ENCODE results near the gene PDGFD. TPM values are rescaled to one million over a fixed set of nuclear protein-coding genes. Genes with fewer than 3 reads are reported as not detected.

PDGFD gene
- total and polyA plus RNA-seq, 2 donors (not counting 3 experiments of a cell fraction or from before 2014, with no cell fraction given) = 6.3 to 13.1 TPM

DNA sequence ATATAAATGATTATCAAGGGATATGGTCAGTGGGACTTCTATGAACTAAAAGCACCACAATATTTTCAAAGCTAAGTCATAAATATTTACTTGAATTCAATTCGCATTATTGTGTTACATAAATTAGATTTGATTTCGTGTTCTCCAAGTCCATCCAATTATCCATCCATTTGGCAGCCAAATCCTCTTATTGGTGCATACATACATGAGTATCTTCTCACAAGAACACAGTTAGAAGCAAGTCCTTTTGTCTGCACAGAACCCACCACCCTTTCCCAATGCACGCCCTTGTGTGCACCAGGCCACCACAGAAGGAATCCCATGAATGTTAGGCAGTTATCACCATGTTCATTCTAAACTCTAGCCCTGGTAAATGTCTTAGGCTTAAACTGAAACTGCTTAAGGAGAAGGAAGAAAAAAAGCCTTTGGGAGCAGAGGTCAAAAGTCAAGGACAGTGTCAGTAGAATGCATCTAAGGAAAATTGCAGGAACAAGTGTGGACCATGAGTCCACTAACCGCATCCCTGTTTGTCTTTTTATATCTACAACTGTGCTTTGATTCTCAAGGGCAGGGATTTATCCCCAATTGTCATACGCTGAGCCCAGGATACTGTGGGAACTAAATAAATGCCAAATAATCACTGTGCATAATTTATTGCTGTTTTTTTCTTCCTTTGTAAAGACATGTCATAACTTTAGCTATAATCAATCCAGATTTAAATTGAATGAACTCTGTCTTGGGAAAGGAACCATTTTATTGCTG, 235.7 kb downstream of the PDGFD start:
- Histone ChIP-seq H3K27me3 (ENCODE audit: control insufficient read depth in 2 of 2, insufficient read depth in 2 of 2, low read length in 2 of 2) (no peaks in the 10 kb centered on the region), H3K4me1 (ENCODE audit: control insufficient read depth, extremely low read depth, insufficient read depth, low read length) (no peaks in the 10 kb centered on the region), H3K9me3 (replicated peaks; ENCODE audit: control insufficient read depth, insufficient read depth, low read length) (no peaks in the 10 kb centered on the region), H4K20me1 (replicated peaks; ENCODE audit: control insufficient read depth, extremely low read depth, insufficient read depth, low read length) (no peaks in the 10 kb centered on the region), H3K9ac (replicated peaks; ENCODE audit: extremely low read depth, insufficient read depth, low read length) (no peak overlapping the region), H3K4me2 (ENCODE audit: insufficient read depth, low read length) (no peak overlapping the region), H3K36me3 (ENCODE audit: control insufficient read depth in 2 of 2, extremely low read depth in 1 of 2, insufficient read depth in 2 of 2, low read length in 2 of 2) (no peaks in the 10 kb centered on the region), H3K27ac (ENCODE audit: insufficient read depth, low read depth, low read length) (no peak overlapping the region), H3K79me2 (ENCODE audit: control insufficient read depth, insufficient read depth, low read length) (no peaks in the 10 kb centered on the region), H3K4me3 (replicated peaks in 1 of 3; ENCODE audit: insufficient read depth in 1 of 3, low read depth in 1 of 3, low read length in 3 of 3) (no peak overlapping the region), H2AFZ (ENCODE audit: low read depth, low read length) (no peak overlapping the region), H3K9me1 (replicated peaks; ENCODE audit: control insufficient read depth, extremely low read depth, insufficient read depth, low read length) (no peaks in the 10 kb centered on the region)
- DNase-seq (ENCODE audit: low read depth, low spot score) = no peak
- intact Hi-C loops (cut with micrococcal nuclease) (loop anchor here (10.0 kb wide), 1 partner anchor 1937 kb away; no protein-coding TSS in a partner anchor), dilution Hi-C loops (cut with MboI; ENCODE audit: extremely low pct_ligation_motif_present, low sequenced_read_pairs) (no loop called here)
- ChIA-PET POLR2A (no interaction called here), CTCF (no interaction called here)
- FAIRE-seq = no peak
- no TSS peak for BruUV-seq (replicated peaks)
- no peak for TF ChIP-seq MYC (IDR thresholded peaks at IDR 0.05; ENCODE audit: low read depth, low read length)
- TF ChIP-seq EZH2 (IDR thresholded peaks at IDR 0.05; ENCODE audit: borderline replicate concordance, low read depth, low read length, severe bottlenecking) = no peak
- no peak for TF ChIP-seq GATA2 (IDR thresholded peaks at IDR 0.05; ENCODE audit: insufficient read depth, insufficient read length, low read depth, low read length)
- TF ChIP-seq, protein P1, sequence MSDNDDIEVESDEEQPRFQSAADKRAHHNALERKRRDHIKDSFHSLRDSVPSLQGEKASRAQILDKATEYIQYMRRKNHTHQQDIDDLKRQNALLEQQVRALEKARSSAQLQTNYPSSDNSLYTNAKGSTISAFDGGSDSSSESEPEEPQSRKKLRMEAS (IDR thresholded peaks at IDR 0.05; ENCODE audit: insufficient read depth, insufficient read length) = no peak
- TF ChIP-seq, protein P2, sequence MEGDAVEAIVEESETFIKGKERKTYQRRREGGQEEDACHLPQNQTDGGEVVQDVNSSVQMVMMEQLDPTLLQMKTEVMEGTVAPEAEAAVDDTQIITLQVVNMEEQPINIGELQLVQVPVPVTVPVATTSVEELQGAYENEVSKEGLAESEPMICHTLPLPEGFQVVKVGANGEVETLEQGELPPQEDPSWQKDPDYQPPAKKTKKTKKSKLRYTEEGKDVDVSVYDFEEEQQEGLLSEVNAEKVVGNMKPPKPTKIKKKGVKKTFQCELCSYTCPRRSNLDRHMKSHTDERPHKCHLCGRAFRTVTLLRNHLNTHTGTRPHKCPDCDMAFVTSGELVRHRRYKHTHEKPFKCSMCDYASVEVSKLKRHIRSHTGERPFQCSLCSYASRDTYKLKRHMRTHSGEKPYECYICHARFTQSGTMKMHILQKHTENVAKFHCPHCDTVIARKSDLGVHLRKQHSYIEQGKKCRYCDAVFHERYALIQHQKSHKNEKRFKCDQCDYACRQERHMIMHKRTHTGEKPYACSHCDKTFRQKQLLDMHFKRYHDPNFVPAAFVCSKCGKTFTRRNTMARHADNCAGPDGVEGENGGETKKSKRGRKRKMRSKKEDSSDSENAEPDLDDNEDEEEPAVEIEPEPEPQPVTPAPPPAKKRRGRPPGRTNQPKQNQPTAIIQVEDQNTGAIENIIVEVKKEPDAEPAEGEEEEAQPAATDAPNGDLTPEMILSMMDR (IDR thresholded peaks at IDR 0.05; ENCODE audit: extremely low read depth in 1 of 2, insufficient read depth in 1 of 2, low read depth in 1 of 2, low read length in 2 of 2) = no peak
- no peak for TF ChIP-seq POLR2AphosphoS5 (IDR thresholded peaks at IDR 0.05; ENCODE audit: insufficient read depth, low read depth, low read length)
- TF ChIP-seq JUN (IDR thresholded peaks at IDR 0.05; ENCODE audit: borderline replicate concordance, insufficient read depth, insufficient read length, low read depth) = no peak
- TF ChIP-seq POLR2A (IDR thresholded peaks at IDR 0.05; ENCODE audit: low read depth, low read length) = no peak
- no peak for TF ChIP-seq FOS (IDR thresholded peaks at IDR 0.05; ENCODE audit: borderline replicate concordance, insufficient read depth, low read length)

All from endothelial cell of umbilical vein (primary cell).